HG02642 (cell line): ENCODE measurements around the gene MRPS18C.
"Not testable (repeated sequence)": the region's sequence is repeated elsewhere in the genome, so short reads cannot be mapped to it uniquely, and the experiment has no call there.

Experiments used
- ATAC-seq: cut with Tn5 transposase; IDR thresholded peaks from one replicate; pipeline ENCODE4 v1.9.1; 2021; ENCODE audit warnings: mild to moderate bottlenecking; ENCODE audit not compliant: unreplicated experiment, poor library complexity

MRPS18C gene

DNA sequence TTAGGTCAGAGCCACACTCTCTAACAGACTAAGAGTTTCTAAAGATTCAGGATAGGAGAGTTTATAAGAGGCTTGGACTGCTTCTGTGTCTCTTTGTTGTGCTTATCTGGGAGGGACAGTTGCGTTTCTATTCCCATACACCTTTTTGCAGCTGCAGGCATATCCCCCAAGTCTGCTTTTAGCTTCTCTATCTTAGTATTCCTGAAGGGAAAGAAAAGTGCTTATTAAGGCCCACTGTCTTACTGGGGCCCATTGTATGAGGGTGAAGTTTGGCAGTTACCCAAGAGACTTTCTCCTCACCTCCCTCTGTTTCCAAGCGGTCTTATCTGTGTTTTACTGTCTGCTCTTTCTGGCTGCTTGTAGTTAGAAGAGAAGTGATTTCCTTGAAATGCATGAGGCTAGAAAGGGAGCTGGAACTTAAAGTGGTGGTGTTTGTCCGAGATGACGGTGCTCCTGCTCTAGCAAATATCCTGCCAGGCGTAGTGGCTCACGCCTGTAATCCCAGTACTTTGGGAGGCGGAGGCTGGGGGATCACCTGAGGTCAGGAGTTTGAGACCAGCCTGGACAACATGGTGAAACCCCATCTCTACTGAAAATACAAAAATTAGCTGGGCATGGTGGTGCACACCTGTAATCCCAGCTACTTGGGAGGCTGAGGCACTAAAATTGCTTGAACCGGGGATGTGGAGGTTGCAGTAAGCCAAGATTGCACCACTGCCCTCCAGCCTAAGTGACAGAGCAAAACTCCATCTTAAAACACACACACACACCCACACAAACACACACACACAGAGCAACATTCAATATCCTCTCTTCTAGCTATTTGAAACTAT, 40.4 kb downstream of the MRPS18C start:
- ATAC-seq, result not testable (repeated sequence)

DNA sequence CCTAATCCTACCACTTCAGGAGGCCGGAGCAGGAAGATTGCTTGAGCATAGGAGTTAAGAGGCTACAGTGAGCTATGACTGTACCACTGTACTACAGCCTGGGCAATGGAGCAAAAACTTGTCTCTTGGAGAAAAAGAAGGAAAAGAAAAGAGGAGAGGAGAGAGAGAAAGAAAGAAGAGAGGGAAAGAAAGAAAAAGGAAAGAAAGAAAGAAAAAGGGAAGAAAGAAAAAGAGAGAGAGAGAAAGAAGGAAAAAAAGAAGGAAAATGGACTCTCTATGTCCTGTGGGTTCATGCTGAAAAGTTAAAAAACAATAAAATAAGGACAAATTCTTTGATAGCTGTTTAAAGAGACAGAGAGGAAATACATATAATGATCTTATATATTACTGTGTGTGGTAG, 42.3 kb downstream of the MRPS18C start:
- ATAC-seq, result no peak

DNA sequence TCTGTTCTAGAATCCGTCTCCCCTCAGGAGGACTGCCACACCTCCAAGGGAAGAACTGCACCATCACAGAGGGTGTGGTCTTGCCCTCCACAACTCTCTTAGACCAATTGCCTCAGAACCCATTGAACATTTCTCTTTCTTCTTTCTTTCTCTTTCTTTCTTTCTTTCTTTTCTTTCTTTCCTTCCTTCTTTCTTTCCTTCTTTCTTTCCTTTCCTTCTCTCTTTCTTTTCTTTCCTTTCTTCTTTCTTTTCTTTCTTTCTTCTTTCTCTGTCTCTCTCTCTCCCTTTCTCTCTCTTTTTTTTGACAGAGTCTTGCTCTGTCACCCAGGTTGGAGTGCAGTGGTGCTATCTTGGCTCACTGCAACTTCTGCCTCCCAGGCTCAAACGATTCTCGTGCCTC, 45.8 kb downstream of the MRPS18C start:
- not testable (repeated sequence) for ATAC-seq

DNA sequence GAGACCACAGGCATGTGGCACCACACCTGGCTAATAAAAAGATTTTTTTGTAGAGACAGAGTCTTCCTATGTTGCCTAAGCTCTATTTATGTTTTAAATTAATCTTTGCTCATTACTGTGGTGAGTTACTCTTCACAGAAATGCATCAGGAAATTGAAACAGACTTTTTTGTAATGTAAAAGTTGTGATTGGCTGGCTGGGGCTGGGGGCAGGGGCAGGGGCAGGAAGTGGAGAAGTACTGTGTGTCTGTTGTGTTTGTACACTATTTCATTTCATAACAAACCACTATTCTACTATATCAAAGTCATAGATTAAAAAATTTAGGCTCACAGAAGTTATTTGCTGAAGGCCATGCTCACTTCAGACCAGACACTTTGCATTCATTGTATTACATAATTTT, 48.1 kb downstream of the MRPS18C start:
- no peak for ATAC-seq

DNA sequence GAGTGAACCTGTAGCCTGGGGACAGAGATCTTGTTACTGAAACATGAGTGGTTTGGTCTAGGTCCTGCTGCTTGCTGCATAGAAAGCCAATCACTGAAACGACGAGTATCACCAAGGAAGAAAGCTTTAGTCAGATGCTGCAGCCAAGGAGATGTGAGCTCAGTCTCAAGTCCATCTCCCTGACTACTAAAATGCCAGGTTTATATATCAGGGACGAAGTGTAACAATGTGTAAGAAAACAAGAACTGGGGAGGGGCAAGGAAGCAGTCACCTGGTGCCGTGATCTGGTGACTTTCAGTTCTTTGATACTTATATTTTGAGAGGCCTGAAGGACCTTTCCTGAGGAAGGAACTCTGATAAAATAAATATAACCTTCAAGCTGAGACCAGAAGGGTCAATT, 48.6 kb downstream of the MRPS18C start:
- no peak for ATAC-seq

DNA sequence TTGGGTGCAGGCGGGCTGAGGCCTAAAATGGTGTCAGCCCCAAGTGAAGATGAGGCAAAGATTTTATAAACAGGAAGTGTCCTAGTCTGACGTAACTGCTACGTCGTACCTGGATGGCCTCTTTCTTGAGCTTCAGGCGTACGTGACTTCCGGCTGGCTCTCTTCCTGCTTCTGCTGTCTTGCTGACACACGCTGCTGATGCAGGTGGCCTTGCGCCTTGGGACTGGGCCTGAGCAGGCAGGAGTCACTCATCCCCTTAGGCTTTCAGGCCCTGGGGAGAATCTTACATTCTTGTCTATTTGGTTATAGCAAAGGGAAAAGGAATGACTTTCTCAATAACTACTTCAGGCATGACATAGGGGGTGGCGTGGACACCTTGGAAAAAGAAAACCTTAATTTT, 49.1 kb downstream of the MRPS18C start:
- ATAC-seq, result no peak

DNA sequence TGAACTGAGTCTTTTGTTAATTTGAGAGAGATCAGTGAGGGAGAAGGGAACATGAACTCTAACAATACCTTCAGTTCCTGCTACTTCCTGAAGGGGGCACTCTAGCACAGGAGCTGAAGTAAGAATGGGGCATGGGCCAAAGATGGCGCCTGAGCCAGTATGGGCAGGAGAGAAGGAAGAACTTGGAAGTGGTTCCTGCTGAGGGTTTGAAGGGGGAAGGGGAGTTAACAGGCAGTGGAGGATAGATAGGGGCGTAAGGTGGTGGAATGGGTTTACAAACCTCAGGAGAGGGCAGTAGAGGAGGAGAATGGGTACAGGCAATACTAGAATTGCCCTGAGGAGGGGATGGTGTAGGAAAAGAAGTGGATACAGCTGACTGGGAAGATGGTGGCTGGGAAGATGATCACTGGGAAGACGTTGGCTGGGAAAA, 53.3 kb downstream of the MRPS18C start:
- ATAC-seq, result not testable (repeated sequence)

DNA sequence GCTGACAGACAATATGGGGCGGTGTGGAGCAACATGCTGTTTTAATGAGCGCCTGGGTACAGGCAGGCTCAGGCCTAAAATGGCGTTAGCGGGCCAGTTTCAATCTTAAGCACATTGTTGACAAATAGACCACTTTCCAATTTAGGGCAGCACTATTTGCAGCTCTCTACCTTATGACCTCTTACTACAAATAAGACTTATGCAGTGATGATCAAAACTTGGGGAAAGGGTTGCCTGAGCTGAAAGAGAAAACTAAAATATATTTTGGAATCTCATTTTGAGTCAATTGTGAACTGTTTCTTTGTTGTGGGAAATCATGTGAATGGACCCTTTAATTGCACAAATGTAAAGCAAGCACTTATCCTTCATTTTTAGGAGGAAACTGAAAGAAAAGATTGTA, 54.6 kb downstream of the MRPS18C start:
- no peak for ATAC-seq
